ENCODE data around the gene ELF4. TPM values are rescaled to one million over a fixed set of nuclear protein-coding genes. Genes with fewer than 3 reads are reported as not detected.

Gene ELF4
- total RNA-seq, 1 experiment from 2014 or later, result 0.81 TPM

- WGBS (ENCODE audit: extremely low coverage, insufficient read length, low lambda C conversion rate), result no CpG with 5 or more reads among the region's 4 CpGs
- H3K9ac ChIP-seq (ENCODE audit: extremely low read depth, insufficient read length, low read length), result no peak overlapping the region
Measured at GRCh38 chrX:130124577-130124976, 14.3 kb upstream of the ELF4 start.

More at GRCh38 chrX:130124577-130124976, 14.3 kb upstream of the ELF4 start:
- Histone ChIP-seq H3K27me3 (ENCODE audit: insufficient read depth, low read length) (no peaks in the 10 kb centered on the region), H3K23ac (ENCODE audit: insufficient read length, low read depth, low read length) (no peak overlapping the region), H2AK5ac (ENCODE audit: insufficient read length, low read length) (no peak overlapping the region), H3K56ac (ENCODE audit: insufficient read length, low read depth, low read length) (no peak overlapping the region), H3K4ac (ENCODE audit: low read depth, low read length) (no peak overlapping the region), H2BK20ac (ENCODE audit: low read depth, low read length, poor library complexity, severe bottlenecking) (no peak overlapping the region), H2BK120ac (ENCODE audit: low read depth, low read length, poor library complexity, severe bottlenecking) (no peak overlapping the region), H3K14ac (ENCODE audit: insufficient read depth, low read length) (no peak overlapping the region), H2BK5ac (ENCODE audit: insufficient read length, low read length) (no peak overlapping the region), H3K18ac (ENCODE audit: insufficient read length, low read depth, low read length) (no peak overlapping the region), H3K27ac (ENCODE audit: insufficient read length, low read depth, low read length) (no peak overlapping the region), H4K91ac (ENCODE audit: insufficient read length, low read depth, low read length) (no peak overlapping the region), H4K5ac (ENCODE audit: insufficient read length, low read depth, low read length) (no peak overlapping the region), H3K79me1 (ENCODE audit: insufficient read depth, low read depth, low read length, poor library complexity, severe bottlenecking) (no peaks in the 10 kb centered on the region), H2BK15ac (ENCODE audit: low read depth, low read length) (no peak overlapping the region), H3K23me2 (ENCODE audit: insufficient read length, low read depth, low read length, poor library complexity, severe bottlenecking) (peaks cover 3% of the 10 kb centered on the region), H3K4me1 (ENCODE audit: insufficient read depth, low read length) (no peaks in the 10 kb centered on the region), H4K20me1 (ENCODE audit: control insufficient read depth, insufficient read depth, insufficient read length) (no peaks in the 10 kb centered on the region), H3K4me2 (ENCODE audit: insufficient read depth, insufficient read length, low read length) (no peak overlapping the region), H4K8ac (replicated peaks; ENCODE audit: insufficient read length, low read depth, low read length) (no peak overlapping the region), H2AFZ (ENCODE audit: low read length) (no peak overlapping the region), H3K9me3 (ENCODE audit: control insufficient read depth, low read depth, low read length) (peaks cover 18% of the 10 kb centered on the region), H2BK12ac (ENCODE audit: insufficient read length, low read depth, low read length) (no peak overlapping the region), H3K79me2 (ENCODE audit: insufficient read depth, low read length) (no peaks in the 10 kb centered on the region), H3T11ph (ENCODE audit: low read length) (no peak overlapping the region)
- H3K4me1 Mint-ChIP-seq, result peaks cover 3 to 5% of the 10 kb centered on the region in 2 experiments; a peak in 3 of 4 replicates
- H3K27ac Mint-ChIP-seq, result no peak overlapping the region; a peak in 1 of 7 replicates
- no peak; the same call in 2 of the 3 replicates for TF ChIP-seq CTCF (conservative IDR thresholded peaks at IDR 0.05)
- H3K4me3 Mint-ChIP-seq, result no peak overlapping the region
- H3K9me3 Mint-ChIP-seq, result peaks cover 0 to 72% of the 10 kb centered on the region in 2 experiments; a peak in 2 of 5 replicates
- peaks cover 16 to 28% (median 22%) of the 10 kb centered on the region in 3 experiments; a peak in 6 of 7 replicates for H3K36me3 Mint-ChIP-seq (ENCODE audit: insufficient read depth in 1 of 3, low read depth in 3 of 3)
- H3K27me3 Mint-ChIP-seq (ENCODE audit: low read depth), result peaks cover 18% of the 10 kb centered on the region
- DNase-seq, result no peak

All from H9 (cell line).